IPS-18c (cell line): ENCODE data around the gene CORO1C.

Experiments
- H3K4me3 ChIP-seq: 2 replicates; pipeline ENCODE4 v1.7.0; 2013; ENCODE audit warnings: low read depth, mild to moderate bottlenecking, low read length, moderate library complexity; ENCODE audit not compliant: insufficient read depth
- H3K9me3 ChIP-seq: one replicate; pipeline ENCODE4 v1.6.1; 2013; ENCODE audit warnings: mild to moderate bottlenecking, low read length, moderate library complexity; ENCODE audit not compliant: control insufficient read depth, insufficient read depth

The CORO1C gene

DNA sequence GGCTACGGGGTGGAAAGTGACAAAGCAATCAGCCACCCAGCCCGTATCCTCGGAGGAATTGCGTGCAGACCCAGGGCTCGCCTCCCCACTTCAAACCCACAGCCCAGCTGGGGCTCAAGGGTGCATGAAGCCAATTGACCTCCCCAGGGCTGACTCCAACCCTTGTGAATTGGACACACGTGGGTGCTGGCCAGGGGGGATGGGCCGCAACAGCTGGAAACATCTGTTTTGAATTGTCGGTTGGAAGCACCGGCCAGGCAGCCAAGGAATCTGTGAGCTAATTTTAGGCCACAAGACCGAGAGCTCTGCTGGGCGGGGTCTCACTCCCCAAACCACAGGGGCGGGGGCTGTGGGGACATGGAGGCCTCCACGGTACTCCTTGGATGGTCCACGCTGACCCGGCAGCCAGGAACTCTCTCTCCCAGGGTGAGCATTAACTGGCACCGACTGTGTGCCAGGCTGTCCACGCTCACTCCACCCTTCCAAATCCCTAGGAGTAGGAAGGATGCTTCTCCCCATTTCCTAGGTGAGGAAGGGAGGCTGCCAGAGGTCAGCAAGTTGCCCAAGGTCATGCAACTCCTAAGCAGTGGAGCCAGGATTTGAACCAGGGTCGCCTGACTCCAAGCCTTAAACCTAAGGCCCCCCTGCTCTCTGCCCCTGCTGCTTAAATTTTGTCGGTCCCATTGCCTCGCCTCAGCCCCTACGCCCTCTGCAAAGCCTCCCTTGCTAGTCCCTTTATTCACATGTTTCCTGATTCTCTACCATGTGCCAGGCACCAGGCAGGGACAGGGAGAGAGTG lies 121.6 kb downstream of the CORO1C start:
- no peaks in the 10 kb centered on the region for H3K9me3 ChIP-seq
- H3K4me3 ChIP-seq = no peak overlapping the region

DNA sequence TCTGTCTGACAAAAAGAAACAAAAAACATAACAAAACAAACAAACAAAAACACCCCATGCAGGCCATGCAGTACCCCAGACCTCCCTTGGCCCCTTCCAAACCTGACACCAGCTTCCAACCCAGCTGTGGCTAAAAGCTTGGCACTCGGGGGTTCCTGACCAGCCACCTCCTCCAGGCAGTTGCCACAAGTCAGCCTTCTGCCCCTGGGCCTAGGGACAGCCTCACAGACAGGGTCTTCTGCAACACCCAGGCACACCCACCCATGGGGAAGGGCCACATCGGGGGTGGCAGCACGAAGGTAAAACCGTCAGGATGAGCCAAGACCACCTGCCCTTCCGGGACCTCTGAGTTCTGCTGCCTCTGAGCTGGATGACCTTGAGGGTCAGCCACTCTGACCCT lies 122.7 kb downstream of the CORO1C start:
- Histone ChIP-seq H3K9me3 (no peaks in the 10 kb centered on the region), H3K4me3 (no peak overlapping the region)

DNA sequence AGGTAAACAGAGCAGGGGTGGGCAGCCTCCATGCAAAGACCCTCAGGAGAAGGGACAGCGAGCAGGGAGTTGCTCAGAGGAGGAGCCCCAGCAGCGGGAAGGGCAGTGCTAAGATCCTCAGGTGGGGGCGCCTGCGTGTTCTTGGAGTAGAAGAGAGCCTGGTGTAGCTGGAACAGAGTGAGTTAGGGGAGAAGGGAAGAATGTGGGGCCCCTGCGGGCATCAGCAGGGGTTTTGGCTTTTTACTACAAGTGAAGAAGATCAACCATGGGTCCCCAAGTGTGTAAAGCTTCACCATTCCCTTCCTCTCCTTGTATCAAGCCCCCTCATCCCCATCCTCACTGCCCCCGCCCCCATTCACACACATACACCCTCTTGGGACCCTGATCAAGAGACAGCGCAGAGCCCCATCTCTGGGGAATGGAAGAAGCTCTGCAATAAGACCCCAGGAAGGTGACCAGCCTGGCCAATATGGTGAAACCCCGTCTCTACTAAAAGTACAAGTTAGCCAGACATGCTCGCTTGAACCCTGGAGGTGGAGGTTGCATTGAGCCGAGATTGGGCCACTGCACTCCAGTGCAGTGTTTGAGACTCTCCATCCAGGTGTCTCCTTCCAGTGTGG lies 123.2 kb downstream of the CORO1C start:
- H3K9me3 ChIP-seq = no peaks in the 10 kb centered on the region
- no peak overlapping the region for H3K4me3 ChIP-seq

DNA sequence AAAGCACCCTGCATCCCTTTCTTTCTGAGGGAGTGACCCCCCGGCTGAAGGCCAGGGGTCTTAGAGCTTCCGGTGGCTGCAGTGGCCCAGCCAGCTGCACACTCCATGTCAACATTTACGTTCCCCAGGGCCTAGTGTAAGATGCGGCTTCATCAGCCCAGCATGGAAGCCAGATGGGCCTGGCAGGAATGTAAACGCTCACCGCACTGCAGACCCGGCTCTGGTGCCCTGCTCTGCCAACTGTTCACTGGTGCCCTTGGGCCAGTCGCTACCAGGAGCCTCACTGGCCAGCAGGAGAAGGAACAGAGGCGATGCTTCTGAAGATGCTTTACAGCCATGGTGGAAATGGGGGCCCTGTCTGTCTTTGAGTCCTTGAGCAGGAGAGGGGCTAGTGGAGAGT lies 124.8 kb downstream of the CORO1C start:
- Histone ChIP-seq H3K4me3 (no peak overlapping the region), H3K9me3 (no peaks in the 10 kb centered on the region)

DNA sequence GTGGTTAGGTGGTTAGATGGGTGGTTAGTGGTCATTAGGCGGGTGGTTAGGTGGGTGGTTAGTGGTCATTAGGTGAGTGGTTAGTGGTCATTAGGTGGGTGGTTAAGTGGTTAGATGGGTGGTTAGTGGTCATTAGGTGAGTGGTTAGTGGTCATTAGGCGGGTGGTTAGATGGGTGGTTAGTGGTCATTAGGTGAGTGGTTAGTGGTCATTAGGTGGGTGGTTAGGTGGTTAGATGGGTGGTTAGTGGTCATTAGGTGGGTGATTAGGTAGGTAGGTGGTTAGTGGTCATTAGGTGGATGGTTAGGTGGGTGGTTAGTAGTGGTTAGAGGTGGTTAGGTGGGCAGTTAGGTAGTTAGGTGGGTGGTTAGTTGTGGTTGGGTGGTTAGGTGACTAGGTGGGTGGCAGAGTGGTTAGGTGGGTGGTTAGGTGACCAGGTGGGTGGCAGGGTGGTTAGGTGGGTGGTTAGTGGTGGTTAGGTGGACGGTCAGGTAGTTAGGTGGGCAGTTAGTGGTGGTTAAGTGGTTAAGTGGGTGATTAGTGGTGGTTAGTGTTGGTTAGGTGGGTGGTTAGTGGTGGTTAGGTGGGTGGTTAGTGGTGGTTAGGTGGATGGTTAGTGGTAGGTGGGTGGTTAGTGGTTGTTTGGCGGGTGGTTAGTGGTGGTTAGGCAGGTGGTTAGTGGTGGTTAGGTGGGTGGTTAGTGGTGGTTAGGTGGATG lies 125.5 kb downstream of the CORO1C start:
- Histone ChIP-seq H3K4me3 (no peak overlapping the region), H3K9me3 (no peaks in the 10 kb centered on the region)

DNA sequence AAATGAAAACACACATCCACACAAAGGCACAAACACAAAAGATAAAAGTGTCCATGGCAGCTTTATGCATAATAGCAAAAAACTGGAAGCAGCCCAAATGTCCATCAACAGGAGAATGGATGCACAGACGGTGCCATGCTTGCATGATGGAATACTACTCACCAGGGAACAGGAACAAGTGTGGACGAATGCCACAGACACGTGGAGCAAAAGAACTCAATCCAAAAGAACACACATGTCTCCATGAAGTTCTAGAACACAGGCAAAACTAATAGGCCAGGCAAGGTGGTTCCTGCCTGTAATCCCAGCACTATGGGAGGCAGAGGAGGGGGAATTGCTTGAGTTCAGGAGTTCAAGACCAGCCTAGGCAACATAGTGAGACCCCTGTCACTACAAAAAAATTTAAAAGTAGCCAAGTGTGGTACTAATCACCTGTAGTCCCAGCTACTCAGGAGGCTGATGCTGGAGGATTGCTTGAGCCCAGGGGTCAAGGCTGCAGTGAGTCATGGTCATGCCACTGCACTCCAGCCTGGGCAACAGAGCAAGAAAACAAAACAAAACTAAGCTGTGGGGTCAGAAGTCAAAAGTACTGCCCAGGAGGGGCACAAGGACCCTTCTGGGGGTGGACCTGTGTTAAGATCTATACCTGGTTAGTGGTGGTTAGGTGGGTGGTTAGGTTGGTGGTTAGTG lies 126.2 kb downstream of the CORO1C start:
- H3K4me3 ChIP-seq = no peak overlapping the region
- no peaks in the 10 kb centered on the region for H3K9me3 ChIP-seq

DNA sequence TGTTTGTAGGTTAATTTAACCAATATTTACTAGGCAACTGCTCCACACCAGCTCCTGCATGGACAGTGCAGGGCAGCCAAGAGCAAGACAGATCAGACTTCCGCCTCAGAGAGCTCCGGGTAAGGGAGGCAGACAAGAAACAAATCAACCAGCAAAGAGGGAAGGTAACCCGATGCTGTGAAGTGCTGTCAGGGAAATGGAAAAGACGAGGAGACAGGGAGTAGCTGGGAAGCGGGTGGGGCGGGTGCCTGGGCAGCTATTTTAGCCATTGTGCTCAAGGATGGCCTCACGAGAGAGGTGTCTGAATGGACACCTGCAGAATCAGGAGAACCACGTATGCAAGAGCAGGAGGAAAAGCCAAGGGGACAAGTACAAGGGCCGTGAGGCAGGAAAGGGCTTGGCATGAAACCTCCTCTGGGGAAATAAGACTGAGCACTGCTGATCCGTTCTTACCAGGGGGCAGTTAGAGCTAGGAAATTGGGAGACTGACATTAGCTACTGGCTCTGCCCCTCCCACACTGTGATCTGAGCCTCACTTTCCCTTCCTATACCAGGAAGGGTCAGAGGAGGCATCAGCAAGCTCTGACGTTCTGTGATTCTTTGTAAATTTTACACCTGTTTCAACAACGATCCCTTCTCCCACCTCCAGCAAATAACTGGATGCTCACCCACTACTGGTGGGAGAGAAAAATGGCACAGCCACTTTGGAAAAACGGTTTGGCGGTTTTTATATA lies 126.9 kb downstream of the CORO1C start:
- H3K4me3 ChIP-seq = no peak overlapping the region
- no peaks in the 10 kb centered on the region for H3K9me3 ChIP-seq

DNA sequence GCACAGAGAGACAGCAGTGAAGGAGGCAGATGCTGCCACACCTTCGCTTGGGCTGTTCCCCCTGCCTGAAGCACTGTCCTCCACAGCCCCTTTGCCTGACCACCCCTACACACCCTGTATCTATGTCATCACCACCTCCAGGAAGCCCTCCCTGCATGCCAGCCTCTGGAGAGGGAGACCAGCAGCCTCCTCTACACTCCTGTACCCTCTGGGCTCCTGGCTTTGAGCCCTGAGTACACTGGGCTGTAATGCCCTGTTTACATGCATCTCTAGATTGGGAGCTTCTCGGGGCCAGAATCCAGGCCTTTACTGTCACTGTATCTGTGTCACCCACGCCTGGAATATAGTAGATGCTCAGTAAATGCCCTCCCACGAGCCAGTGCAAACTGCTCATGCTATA lies 127.6 kb downstream of the CORO1C start:
- H3K4me3 ChIP-seq = no peak overlapping the region
- H3K9me3 ChIP-seq = no peaks in the 10 kb centered on the region

DNA sequence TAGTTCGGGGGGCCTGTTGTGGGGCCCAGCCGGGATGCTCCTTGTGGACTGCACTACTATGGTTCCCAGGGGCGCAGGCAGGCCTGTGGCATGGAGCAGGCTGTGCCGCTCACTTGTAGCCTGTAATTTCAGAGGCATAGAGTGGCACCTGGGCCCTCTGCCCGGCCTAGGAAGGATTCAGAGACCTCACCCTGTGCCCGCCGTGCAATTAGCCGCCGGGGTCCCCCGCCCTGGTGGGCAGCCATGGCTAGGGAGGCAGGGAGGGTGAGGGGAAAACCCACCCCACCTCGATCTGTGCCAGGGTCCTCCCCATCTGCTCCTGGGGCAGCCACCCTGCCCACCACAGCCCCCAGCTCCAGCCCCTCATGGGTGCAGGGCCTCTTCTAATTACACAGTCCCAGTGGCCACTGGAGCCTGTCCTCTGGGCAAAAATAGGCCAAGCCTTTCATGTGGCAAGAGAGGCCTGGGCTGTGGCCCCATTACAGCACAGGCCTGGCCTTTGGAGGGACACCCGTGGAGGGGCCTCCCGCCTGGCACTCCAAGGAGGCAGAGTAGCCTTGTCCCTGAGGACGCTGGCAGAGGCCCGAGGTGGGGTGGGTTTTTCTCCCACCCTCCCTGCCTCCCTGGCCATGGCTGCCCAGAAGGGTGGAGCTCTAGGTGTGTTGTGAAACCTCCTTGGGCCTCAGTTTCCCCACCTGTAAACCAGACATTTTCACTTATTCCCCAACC lies 128.2 kb downstream of the CORO1C start:
- Histone ChIP-seq H3K4me3 (no peak overlapping the region), H3K9me3 (no peaks in the 10 kb centered on the region)

DNA sequence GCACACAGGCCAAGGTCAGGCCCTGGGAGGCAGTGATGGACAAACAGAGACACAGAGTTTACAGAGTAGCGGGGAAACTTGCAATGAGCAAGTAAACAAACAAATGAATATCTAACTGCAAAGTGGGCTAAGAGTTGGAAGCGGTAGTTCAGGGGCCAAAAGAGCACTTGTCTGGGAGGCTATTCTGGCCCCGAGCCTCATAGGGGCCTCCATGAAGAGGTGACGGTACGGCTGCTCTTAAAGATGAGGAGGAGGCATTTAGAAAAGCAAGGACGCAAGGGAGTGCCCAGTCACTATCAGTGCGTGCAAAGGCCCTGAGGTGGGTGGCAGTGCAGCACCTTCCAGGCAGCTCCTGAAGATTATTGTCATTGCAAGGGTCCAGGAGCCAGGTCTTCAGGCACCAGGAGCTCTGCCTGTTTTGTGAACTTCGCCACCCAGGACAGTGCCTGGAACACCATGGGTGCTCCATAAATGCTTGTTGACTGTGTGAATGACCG lies 129.1 kb downstream of the CORO1C start:
- Histone ChIP-seq H3K9me3 (no peaks in the 10 kb centered on the region), H3K4me3 (no peak overlapping the region)

DNA sequence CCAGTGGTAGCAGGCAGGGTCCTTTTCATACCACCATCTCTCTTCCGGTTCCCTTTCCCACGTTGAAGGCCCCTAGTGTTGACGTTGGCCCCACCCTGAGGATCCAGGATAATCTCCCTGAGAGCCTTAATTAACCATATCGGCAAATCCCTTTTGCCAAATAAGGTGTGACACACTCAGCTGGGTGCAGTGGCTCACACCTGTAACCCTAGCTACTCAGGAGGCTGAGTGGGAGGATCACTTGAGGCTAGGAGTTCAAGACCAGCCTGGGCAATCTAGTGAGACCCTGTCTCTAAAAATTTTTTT lies 130.7 kb downstream of the CORO1C start:
- H3K9me3 ChIP-seq = no peaks in the 10 kb centered on the region
- no peak overlapping the region for H3K4me3 ChIP-seq

DNA sequence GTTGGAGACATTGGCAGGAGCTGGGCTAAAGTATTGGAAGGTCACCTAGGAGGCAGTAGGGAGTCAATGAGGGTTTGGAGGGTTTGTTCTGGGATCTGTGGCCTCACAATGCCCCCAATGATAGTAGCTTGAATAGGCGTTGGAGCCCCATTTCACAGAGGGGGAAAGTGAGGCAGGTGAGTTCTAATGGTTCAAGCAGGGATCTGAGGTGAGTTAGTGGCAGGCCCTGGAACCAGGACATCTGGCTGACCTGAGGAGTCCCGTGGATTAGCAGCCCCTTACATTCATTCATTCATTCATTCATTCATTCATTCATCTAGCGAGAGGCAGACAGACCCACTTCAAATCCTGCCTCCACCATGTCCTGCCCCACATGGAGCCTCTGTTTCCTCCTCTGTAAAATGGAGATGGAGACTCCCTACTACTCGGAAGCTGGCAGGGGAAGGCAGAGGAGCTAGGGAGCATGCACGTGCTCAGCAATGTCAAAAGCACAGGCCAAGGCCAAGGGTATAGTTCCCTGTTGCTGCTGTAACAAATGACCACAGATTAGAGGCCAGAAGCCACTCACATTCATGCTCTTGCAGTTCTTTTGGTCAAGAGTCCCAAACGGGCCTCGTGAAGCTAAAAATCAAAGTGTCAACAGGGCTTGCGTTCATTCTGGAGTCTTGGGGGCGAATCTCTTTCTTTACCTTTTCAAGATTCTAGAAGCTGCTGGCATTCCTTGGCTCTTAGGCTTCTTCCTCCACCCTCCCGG lies 131.2 kb downstream of the CORO1C start:
- no peak overlapping the region for H3K4me3 ChIP-seq
- H3K9me3 ChIP-seq = no peaks in the 10 kb centered on the region

DNA sequence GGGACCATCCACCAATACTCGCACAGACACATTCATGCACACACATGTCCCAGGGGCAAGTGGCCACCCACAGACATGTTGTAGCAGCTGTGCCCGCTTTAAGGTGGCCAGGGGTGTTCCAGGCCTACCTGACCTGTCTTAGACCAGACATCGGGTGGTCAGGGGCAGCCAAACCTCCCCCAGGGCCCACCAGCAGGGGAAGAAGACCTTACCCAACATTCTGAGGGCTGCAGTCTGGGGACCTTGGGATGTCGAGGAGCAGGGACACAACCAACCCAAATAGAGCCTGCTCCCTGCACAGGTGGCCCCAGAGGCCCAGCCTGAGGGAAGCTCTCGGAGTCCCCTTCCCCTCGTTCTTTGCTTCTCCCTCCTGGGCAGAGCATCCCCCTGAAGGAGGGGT lies 131.8 kb downstream of the CORO1C start:
- no peaks in the 10 kb centered on the region for H3K9me3 ChIP-seq
- H3K4me3 ChIP-seq = no peak overlapping the region

DNA sequence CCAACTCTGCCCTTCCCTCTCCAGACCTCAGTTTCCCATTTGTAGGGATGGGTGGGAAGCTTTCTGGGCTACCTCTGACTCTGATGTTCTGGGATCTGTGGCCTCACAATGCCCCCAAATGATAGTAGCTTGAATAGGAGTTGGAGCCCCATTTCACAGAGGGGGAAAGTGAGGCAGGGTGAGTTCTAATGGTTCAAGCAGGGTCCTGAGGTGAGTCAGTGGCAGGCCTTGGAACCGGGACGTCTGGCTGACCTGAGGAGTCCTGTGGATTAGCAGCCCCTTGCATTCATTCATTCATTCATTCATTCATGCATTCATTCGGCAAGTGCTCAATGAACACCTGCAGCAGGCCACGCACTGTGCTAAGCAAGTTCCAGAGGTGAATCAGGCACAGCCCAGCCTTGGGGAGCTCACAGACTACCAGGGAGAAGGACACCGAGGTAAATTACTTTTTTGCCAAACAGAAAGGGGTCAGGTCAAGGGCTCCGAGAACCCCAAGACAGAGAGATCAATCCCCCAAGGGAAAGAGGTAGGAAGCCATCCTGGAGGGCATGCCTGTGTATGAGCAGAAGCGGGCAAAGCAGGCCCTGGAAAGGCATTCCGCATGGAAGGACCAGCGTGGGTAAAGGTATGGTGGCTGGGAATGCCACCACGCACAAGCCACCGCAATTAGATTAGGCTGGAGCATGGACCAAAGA lies 132.6 kb downstream of the CORO1C start:
- H3K9me3 ChIP-seq = no peaks in the 10 kb centered on the region
- no peak overlapping the region for H3K4me3 ChIP-seq
